Endothelial cell of umbilical vein (primary cell): ENCODE results near the gene EPAS1. TPM values are rescaled to one million over a fixed set of nuclear protein-coding genes. Genes with fewer than 3 reads are reported as not detected.

Experiments
- BruUV-seq: library from RNA; stranded (reverse); fragments of 400-500 nt; replicated peaks from 2 replicates; lab custom pipeline; 2021; lab: Mats Ljungman, UMichigan
- CTCF ChIA-PET: fragments of 300-600, 350-600 bp; sonication (Branson Sonifier 250); formaldehyde crosslinking; loops from one replicate; lab custom pipeline; 2021; ENCODE audit warnings: antibody characterized with exemption, inconsistent platforms; lab: Charles Lee
- POLR2A ChIA-PET: fragments of 300-600, 350-600 bp; sonication (Branson Sonifier 250); formaldehyde crosslinking; loops from one replicate; lab custom pipeline; 2021; ENCODE audit warnings: antibody characterized with exemption, inconsistent platforms; lab: Charles Lee
- DNase-seq: peaks from one replicate; pipeline ENCODE4 v3.0.0-alpha.2; 2011; ENCODE audit warnings: low read depth, low spot score
- FAIRE-seq: peaks from 2 replicates; lab custom pipeline; 2011; peaks lifted over from hg19 to GRCh38; lab: Jason Lieb, UNC
- H2AFZ ChIP-seq: 2 replicates; pipeline ENCODE4 v1.6.0; 2012; ENCODE audit warnings: low read depth, low read length, control low read depth, inconsistent platforms
- H3K27ac ChIP-seq: 2 replicates; pipeline ENCODE4 v1.5.1; 2011; ENCODE audit warnings: low read depth, mild to moderate bottlenecking, control low read depth, low read length, moderate library complexity; ENCODE audit not compliant: insufficient read depth
- H3K27me3 ChIP-seq, 2 experiments: 2 replicates each; pipeline versions ENCODE4 v1.6.0 to v1.6.1; 2011; ENCODE audit warnings: low read length in 2 of 2, mixed read lengths in 1 of 2; ENCODE audit not compliant: control insufficient read depth in 2 of 2, insufficient read depth in 2 of 2
- H3K36me3 ChIP-seq, 2 experiments: 2 replicates in 1 of 2; 3 replicates in 1 of 2; pipeline ENCODE4 v1.5.1; 2011; ENCODE audit warnings: low read length in 2 of 2, mild to moderate bottlenecking in 1 of 2, moderate library complexity in 1 of 2; ENCODE audit not compliant: control insufficient read depth in 2 of 2, insufficient read depth in 2 of 2; ENCODE audit errors: extremely low read depth in 1 of 2
- H3K4me1 ChIP-seq: 3 replicates; pipeline ENCODE4 v1.5.1; 2011; ENCODE audit warnings: mild to moderate bottlenecking, low read length; ENCODE audit not compliant: control insufficient read depth, insufficient read depth; ENCODE audit errors: extremely low read depth
- H3K4me2 ChIP-seq: 2 replicates; pipeline ENCODE4 v1.6.1; 2011; ENCODE audit warnings: low read length, control low read depth, mixed read lengths; ENCODE audit not compliant: insufficient read depth
- H3K4me3 ChIP-seq, 3 experiments: fragments of 200-600 bp in 1 of 3; sonication (generic), shearing (Covaris generic) in 1 of 3; replicated peaks in 1 of 3; 2 replicates each; pipeline ENCODE4 v1.5.1; 2011 to 2016; ENCODE audit warnings: control low read depth in 3 of 3, low read length in 3 of 3, mild to moderate bottlenecking in 2 of 3, inconsistent platforms in 1 of 3, low read depth in 1 of 3, moderate library complexity in 1 of 3; ENCODE audit not compliant: insufficient read depth in 1 of 3
- H3K79me2 ChIP-seq: 2 replicates; pipeline ENCODE4 v1.6.0; 2012; ENCODE audit warnings: low read length, inconsistent platforms; ENCODE audit not compliant: control insufficient read depth, insufficient read depth
- H3K9ac ChIP-seq: replicated peaks from 2 replicates; pipeline ENCODE3; 2011; ENCODE audit warnings: low read length, control low read depth; ENCODE audit not compliant: insufficient read depth; ENCODE audit errors: extremely low read depth
- H3K9me1 ChIP-seq: replicated peaks from 3 replicates; pipeline ENCODE4 v1.6.0; 2011; ENCODE audit warnings: mild to moderate bottlenecking, low read length; ENCODE audit not compliant: control insufficient read depth, insufficient read depth; ENCODE audit errors: extremely low read depth
- H3K9me3 ChIP-seq: replicated peaks from 2 replicates; pipeline ENCODE4 v1.5.1; 2012; ENCODE audit warnings: low read length, inconsistent platforms; ENCODE audit not compliant: control insufficient read depth, insufficient read depth
- H4K20me1 ChIP-seq: replicated peaks from 2 replicates; pipeline ENCODE3; 2011; ENCODE audit warnings: mild to moderate bottlenecking, low read length; ENCODE audit not compliant: control insufficient read depth, insufficient read depth; ENCODE audit errors: extremely low read depth
- EZH2 ChIP-seq: IDR thresholded peaks from 2 replicates; pipeline ENCODE4 v1.6.1; 2012; ENCODE audit warnings: borderline replicate concordance, low read depth, mild to moderate bottlenecking, moderate library complexity, low read length, inconsistent platforms; ENCODE audit not compliant: severe bottlenecking
- FOS ChIP-seq: IDR thresholded peaks from 2 replicates; pipeline ENCODE4 v1.6.1; 2011; ENCODE audit warnings: mild to moderate bottlenecking, low read length, moderate library complexity, borderline replicate concordance; ENCODE audit not compliant: insufficient read depth
- GATA2 ChIP-seq: IDR thresholded peaks from 2 replicates; pipeline ENCODE4 v1.7.0; 2011; ENCODE audit warnings: low read depth, mild to moderate bottlenecking, moderate library complexity, mixed read lengths, low read length; ENCODE audit not compliant: insufficient read length, insufficient read depth
- JUN ChIP-seq: IDR thresholded peaks from 2 replicates; pipeline ENCODE4 v1.6.1; 2011; ENCODE audit warnings: borderline replicate concordance, low read depth; ENCODE audit not compliant: insufficient read length, insufficient read depth
- MYC ChIP-seq: IDR thresholded peaks from one replicate; pipeline ENCODE4 v1.6.1; 2011; ENCODE audit warnings: mild to moderate bottlenecking, low read depth, low read length
- POLR2A ChIP-seq: IDR thresholded peaks from 2 replicates; pipeline ENCODE4 v1.6.1; 2012; ENCODE audit warnings: low read depth, mild to moderate bottlenecking, control low read depth, low read length
- POLR2AphosphoS5 ChIP-seq: IDR thresholded peaks from 2 replicates; pipeline ENCODE4 v1.6.1; 2012; ENCODE audit warnings: low read depth, mild to moderate bottlenecking, control low read depth, low read length, moderate library complexity; ENCODE audit not compliant: insufficient read depth
- dilution Hi-C: fragments of 300-500 bp; cut with MboI; formaldehyde crosslinking; loops from one replicate; pipeline ENCODE4 v1.15.0; 2019; ENCODE audit warnings: low sequenced_read_pairs; ENCODE audit not compliant: extremely low pct_ligation_motif_present
- intact Hi-C: fragments of 100-400 bp; cut with micrococcal nuclease; formaldehyde crosslinking; loops from one replicate; pipeline ENCODE4 v1.10.0; 2022
- polyA plus RNA-seq, 4 experiments: library from polyadenylated mRNA; depleted of rRNA in 3 of 4; stranded (reverse) in 3 of 4; unstranded in 1 of 4; fragments of >200 nt; gene quantifications; 2 replicates each; pipeline versions ENCODE4 v1.2.1 to v1.2.3, GENCODE V29; 2011 to 2012; ENCODE audit warnings: missing spikeins in 1 of 4
- total RNA-seq: library from RNA; stranded (reverse); gene quantifications from 2 replicates; pipeline ENCODE4 v1.2.3, GENCODE V29; 2021
- TF ChIP-seq, protein P1 (sequence below), 2 donors: IDR thresholded peaks; 1 replicate in 1 of 2; 2 replicates in 1 of 2; pipeline ENCODE4 v1.5.1; 2011; ENCODE audit warnings: low read length in 2 of 2, mild to moderate bottlenecking in 2 of 2, moderate library complexity in 2 of 2, control low read depth in 1 of 2, inconsistent platforms in 1 of 2, low read depth in 1 of 2; ENCODE audit not compliant: insufficient read depth in 1 of 2; ENCODE audit errors: extremely low read depth in 1 of 2
- TF ChIP-seq, protein P2 (sequence below): IDR thresholded peaks from 2 replicates; pipeline ENCODE4 v1.6.1; 2011; ENCODE audit not compliant: insufficient read depth, insufficient read length

EPAS1 gene
- total and polyA plus RNA-seq, 2 donors (not counting 3 experiments of a cell fraction or from before 2014, with no cell fraction given), result 229 to 374 TPM

- no peak overlapping the region for H3K9ac ChIP-seq
- intact Hi-C loops, result no loop called here
- no peaks in the 10 kb centered on the region for H3K27me3 ChIP-seq
- dilution Hi-C loops, result no loop called here
- no peaks in the 10 kb centered on the region for H3K36me3 ChIP-seq
- ChIA-PET CTCF (interaction anchor here (3.4 kb wide), 1 partner anchor 242 kb away, joined by 13 read pairs; no protein-coding TSS in a partner anchor), POLR2A (no interaction called here)
- H2AFZ ChIP-seq, result no peak overlapping the region
- peaks cover 93% of the 10 kb centered on the region for H3K79me2 ChIP-seq
- TF ChIP-seq FOS (no peak), POLR2AphosphoS5 (no peak), JUN (no peak), EZH2 (no peak)
- H4K20me1 ChIP-seq, result peaks cover 11% of the 10 kb centered on the region
- no peak for FAIRE-seq
- peaks cover 82% of the 10 kb centered on the region for H3K4me1 ChIP-seq
- no peaks in the 10 kb centered on the region for H3K9me1 ChIP-seq
- no peak for DNase-seq
- H3K4me3 ChIP-seq, result no peak overlapping the region
- H3K27ac ChIP-seq, result no peak overlapping the region
- no peaks in the 10 kb centered on the region for H3K9me3 ChIP-seq
- no peak overlapping the region for H3K4me2 ChIP-seq
- no TSS peak for BruUV-seq
Observed at GRCh38 chr2:46304635-46305034, 7.4 kb downstream of the EPAS1 start.

DNA sequence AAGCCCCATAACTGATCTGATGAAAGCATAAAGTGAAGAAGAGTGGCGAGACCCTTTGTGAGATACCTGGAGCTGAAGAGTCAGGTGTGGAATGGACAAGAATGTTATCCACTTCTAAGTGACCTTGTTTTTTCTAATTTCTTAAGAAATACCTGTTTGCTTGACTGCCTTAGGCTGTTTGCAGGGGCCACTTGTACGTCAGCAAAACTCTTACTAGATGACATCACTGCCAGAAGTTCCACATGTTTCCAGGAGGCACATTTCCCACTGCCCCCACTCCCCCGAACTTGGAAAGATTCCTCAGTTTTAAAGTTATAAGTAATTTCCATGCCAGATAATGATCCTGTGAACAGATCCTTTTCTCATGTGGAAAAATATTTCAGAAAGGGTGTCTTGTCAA lies 8.0 kb downstream of the EPAS1 start:
- TF ChIP-seq FOS (no peak), GATA2 (no peak), EZH2 (no peak), MYC (no peak), POLR2AphosphoS5 (no peak), POLR2A (no peak)
- TF ChIP-seq, protein P1, sequence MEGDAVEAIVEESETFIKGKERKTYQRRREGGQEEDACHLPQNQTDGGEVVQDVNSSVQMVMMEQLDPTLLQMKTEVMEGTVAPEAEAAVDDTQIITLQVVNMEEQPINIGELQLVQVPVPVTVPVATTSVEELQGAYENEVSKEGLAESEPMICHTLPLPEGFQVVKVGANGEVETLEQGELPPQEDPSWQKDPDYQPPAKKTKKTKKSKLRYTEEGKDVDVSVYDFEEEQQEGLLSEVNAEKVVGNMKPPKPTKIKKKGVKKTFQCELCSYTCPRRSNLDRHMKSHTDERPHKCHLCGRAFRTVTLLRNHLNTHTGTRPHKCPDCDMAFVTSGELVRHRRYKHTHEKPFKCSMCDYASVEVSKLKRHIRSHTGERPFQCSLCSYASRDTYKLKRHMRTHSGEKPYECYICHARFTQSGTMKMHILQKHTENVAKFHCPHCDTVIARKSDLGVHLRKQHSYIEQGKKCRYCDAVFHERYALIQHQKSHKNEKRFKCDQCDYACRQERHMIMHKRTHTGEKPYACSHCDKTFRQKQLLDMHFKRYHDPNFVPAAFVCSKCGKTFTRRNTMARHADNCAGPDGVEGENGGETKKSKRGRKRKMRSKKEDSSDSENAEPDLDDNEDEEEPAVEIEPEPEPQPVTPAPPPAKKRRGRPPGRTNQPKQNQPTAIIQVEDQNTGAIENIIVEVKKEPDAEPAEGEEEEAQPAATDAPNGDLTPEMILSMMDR (IDR thresholded peaks at IDR 0.05; ENCODE audit: extremely low read depth in 1 of 2, insufficient read depth in 1 of 2, low read depth in 1 of 2, low read length in 2 of 2), result no peak
- TF ChIP-seq, protein P2, sequence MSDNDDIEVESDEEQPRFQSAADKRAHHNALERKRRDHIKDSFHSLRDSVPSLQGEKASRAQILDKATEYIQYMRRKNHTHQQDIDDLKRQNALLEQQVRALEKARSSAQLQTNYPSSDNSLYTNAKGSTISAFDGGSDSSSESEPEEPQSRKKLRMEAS, result no peak
- Histone ChIP-seq H3K27me3 (no peaks in the 10 kb centered on the region), H3K79me2 (peaks cover 93% of the 10 kb centered on the region), H3K4me3 (no peak overlapping the region), H3K9ac (no peak overlapping the region), H3K4me1 (peaks cover 78% of the 10 kb centered on the region), H2AFZ (no peak overlapping the region), H3K4me2 (no peak overlapping the region), H3K9me3 (no peaks in the 10 kb centered on the region), H3K36me3 (no peaks in the 10 kb centered on the region), H3K27ac (no peak overlapping the region), H4K20me1 (peaks cover 8% of the 10 kb centered on the region), H3K9me1 (no peaks in the 10 kb centered on the region)
- no peak for FAIRE-seq
- BruUV-seq, result no TSS peak
- intact Hi-C loops, result no loop called here
- dilution Hi-C loops, result no loop called here
- DNase-seq, result no peak
- ChIA-PET POLR2A (no interaction called here), CTCF (interaction anchor here (3.4 kb wide), 1 partner anchor 242 kb away, joined by 13 read pairs; no protein-coding TSS in a partner anchor)
